HG02623 (cell line): ENCODE measurements around the gene MPC1.

Experiments
- ATAC-seq: cut with Tn5 transposase; IDR thresholded peaks from one replicate; pipeline ENCODE4 v1.9.1; 2021; ENCODE audit warnings: moderate library complexity; ENCODE audit not compliant: unreplicated experiment

MPC1 gene

GRCh38 chr6:166318649-166319600, 63.8 kb downstream of the MPC1 start:
- no peak for ATAC-seq

GRCh38 chr6:166318227-166318626, 64.5 kb downstream of the MPC1 start:
- ATAC-seq: no peak

- ATAC-seq: no peak
Observed at GRCh38 chr6:166317261-166318212, 65.2 kb downstream of the MPC1 start.

- no peak for ATAC-seq
Observed at GRCh38 chr6:166315436-166315835, 67.3 kb downstream of the MPC1 start.
